OCI-LY1 (cell line): Measurements from ENCODE around the gene MANBA.

Experiments
- CTCF ChIP-seq: fragments of 200-600 bp; sonication (generic), shearing (Covaris generic); IDR thresholded peaks from 2 replicates; pipeline ENCODE4 v1.5.1; 2017; ENCODE audit warnings: mild to moderate bottlenecking, antibody characterized with exemption, low read length, moderate library complexity, mixed read lengths
- EZH2 ChIP-seq: fragments of 200-600 bp; sonication (generic), shearing (Covaris generic); IDR thresholded peaks from 2 replicates; pipeline ENCODE4 v1.8.0; 2017; ENCODE audit warnings: borderline replicate concordance, mixed run types, mild to moderate bottlenecking, antibody characterized with exemption, low read length, moderate library complexity, mixed read lengths

GRCh38 chr4:102774254-102774653, 13.5 kb upstream of the MANBA start:
- no peak for TF ChIP-seq CTCF
- TF ChIP-seq EZH2 = no peak
